ENCODE measurements around the gene SCGB1C2.
"Not testable (repeated sequence)": the region's sequence is repeated elsewhere in the genome, so short reads cannot be mapped to it uniquely, and the experiment has no call there.

The SCGB1C2 gene

GRCh38 chr17:137166-137807 lies at the start of gene SCGB1C2:
Gene SCGB1C2 (plus strand): TSS chr17:137569. CDS start chr17:137591, 22 bp downstream.
- DNase-seq (ENCODE audit: low read depth in 2 of 2), result not testable (repeated sequence)

GRCh38 chr17:113111-113510 lies 24.3 kb upstream of the SCGB1C2 start:
- not testable (repeated sequence) for DNase-seq (ENCODE audit: low read depth in 2 of 2)

- peak in 1 of 2 donors; percentile 52 for DNase-seq (ENCODE audit: low read depth in 2 of 2)
Observed at GRCh38 chr17:118339-118917, 18.9 kb upstream of the SCGB1C2 start.

- not testable (repeated sequence) for DNase-seq (ENCODE audit: low read depth in 2 of 2)
Observed at GRCh38 chr17:133932-134331, 3.4 kb upstream of the SCGB1C2 start.

- DNase-seq (ENCODE audit: low read depth in 2 of 2), result peak in 1 of 2 donors; percentile 22
Observed at GRCh38 chr17:134332-134785, 3.0 kb upstream of the SCGB1C2 start.

- not testable (repeated sequence) for DNase-seq (ENCODE audit: low read depth in 2 of 2)
Observed at GRCh38 chr17:135022-135421, 2.3 kb upstream of the SCGB1C2 start.

GRCh38 chr17:135895-136294 lies 1.5 kb upstream of the SCGB1C2 start:
- DNase-seq (ENCODE audit: low read depth in 2 of 2), result not testable (repeated sequence)

GRCh38 chr17:136531-136930 lies 838 bp upstream of the SCGB1C2 start:
- peak; percentile 58 to 62 for DNase-seq (ENCODE audit: low read depth in 2 of 2)

GRCh38 chr17:139401-140205 lies 2.2 kb downstream of the SCGB1C2 start:
- DNase-seq (ENCODE audit: low read depth in 2 of 2), result not testable (repeated sequence)

- peak; percentile 29 to 40 for DNase-seq (ENCODE audit: low read depth in 2 of 2)
Observed at GRCh38 chr17:142102-142661, 4.8 kb downstream of the SCGB1C2 start.

GRCh38 chr17:142876-143784 lies 5.8 kb downstream of the SCGB1C2 start:
- no peak for DNase-seq (ENCODE audit: low read depth in 2 of 2)

GRCh38 chr17:143785-144281 lies 6.5 kb downstream of the SCGB1C2 start:
- peak; percentile 77 to 89 for DNase-seq (ENCODE audit: low read depth in 2 of 2)

GRCh38 chr17:144936-145670 lies 7.7 kb downstream of the SCGB1C2 start:
- DNase-seq (ENCODE audit: low read depth in 2 of 2), result no peak

GRCh38 chr17:145671-146541 lies 8.5 kb downstream of the SCGB1C2 start:
- no peak for DNase-seq (ENCODE audit: low read depth in 2 of 2)

GRCh38 chr17:146546-146945 lies 9.2 kb downstream of the SCGB1C2 start:
- no peak for DNase-seq (ENCODE audit: low read depth in 2 of 2)

GRCh38 chr17:146983-147761 lies 9.8 kb downstream of the SCGB1C2 start:
- no peak for DNase-seq (ENCODE audit: low read depth in 2 of 2)

- DNase-seq (ENCODE audit: low read depth in 2 of 2), result no peak
Observed at GRCh38 chr17:147796-148740, 10.7 kb downstream of the SCGB1C2 start.
